Measurements from ENCODE around the gene SMARCA4. TPM values are rescaled to one million over a fixed set of nuclear protein-coding genes. Genes with fewer than 3 reads are reported as not detected.

The SMARCA4 gene
- 51.9 and 199 TPM in 2 replicates for total RNA-seq

GRCh38 chr19:10960314-10961072, at the start of gene SMARCA4:
SMARCA4 (plus strand) TSS chr19:10961030; CDS start chr19:10984152, 23,122 bp downstream.

GRCh38 chr19:10928563-10929401, 32.0 kb upstream of the SMARCA4 start, which contains the start of the genes TIMM29 and YIPF2:
TIMM29 (plus strand) TSS chr19:10928811; CDS start chr19:10928823, 12 bp downstream.
YIPF2 (minus strand) TSS chr19:10928639; CDS start chr19:10928410, 229 bp downstream.

GRCh38 chr19:11089254-11090013, 128.6 kb downstream of the SMARCA4 start, which contains the start of gene LDLR:
LDLR (plus strand) TSS chr19:11089463; CDS start chr19:11089549, 86 bp downstream.

Other genes starting within 250 kb of the SMARCA4 start
- 64.3 and 144 TPM in 2 replicates for gene DNM2, start 243.0 kb upstream of the SMARCA4 start, total RNA-seq
- gene TMED1, start 124.8 kb upstream of the SMARCA4 start, total RNA-seq: 16.6 and 26.3 TPM in 2 replicates
- gene C19orf38, start 112.6 kb upstream of the SMARCA4 start, total RNA-seq: 0.71 and 1.0 TPM in 2 replicates
- gene CARM1, start 89.5 kb upstream of the SMARCA4 start, total RNA-seq: 13.3 and 35.5 TPM in 2 replicates
- gene YIPF2, start 32.4 kb upstream of the SMARCA4 start, total RNA-seq: 70.9 and 111 TPM in 2 replicates
- gene TIMM29, start 32.2 kb upstream of the SMARCA4 start, total RNA-seq: 28.3 and 38.6 TPM in 2 replicates
- gene LDLR, start 128.4 kb downstream of the SMARCA4 start, total RNA-seq: 184 and 234 TPM in 2 replicates
- 0.34 and 0.43 TPM in 2 replicates for gene SPC24, start 194.8 kb downstream of the SMARCA4 start, total RNA-seq
- 8.2 and 14.7 TPM in 2 replicates for gene KANK2, start 236.5 kb downstream of the SMARCA4 start, total RNA-seq